ENCODE data around the gene ZBTB45.

Gene ZBTB45

GRCh38 chr19:58477871-58478270, 41.7 kb downstream of the ZBTB45 start:
- Mint-ChIP-seq H3K27ac (no peak overlapping the region), H3K36me3 (ENCODE audit: low read depth) (peaks cover 11% of the 10 kb centered on the region), H3K9me3 (no peaks in the 10 kb centered on the region), H3K27me3 (ENCODE audit: low read depth) (no peaks in the 10 kb centered on the region), H3K4me1 (peaks cover 6% of the 10 kb centered on the region), H3K4me3 (peak overlapping the region; percentile 60 to 67 (median 60))
- no peak for TF ChIP-seq CTCF (IDR thresholded peaks at IDR 0.05; ENCODE audit: unreplicated experiment in 3 of 3)

- Mint-ChIP-seq H3K36me3 (ENCODE audit: low read depth) (peaks cover 16% of the 10 kb centered on the region), H3K4me1 (peaks cover 6% of the 10 kb centered on the region), H3K4me3 (peak overlapping the region; percentile 91 to 96 (median 92)), H3K9me3 (no peaks in the 10 kb centered on the region), H3K27me3 (ENCODE audit: low read depth) (no peaks in the 10 kb centered on the region), H3K27ac (peak overlapping the region; percentile 84 to 97 (median 94))
- no peak for TF ChIP-seq CTCF (IDR thresholded peaks at IDR 0.05; ENCODE audit: unreplicated experiment in 3 of 3)
Measured at GRCh38 chr19:58477130-58477529, 42.5 kb downstream of the ZBTB45 start.

- peaks cover 6% of the 10 kb centered on the region for H3K4me1 Mint-ChIP-seq
- H3K36me3 Mint-ChIP-seq (ENCODE audit: low read depth) = peaks cover 17% of the 10 kb centered on the region
- H3K27ac Mint-ChIP-seq = peak overlapping the region; percentile 84 to 97 (median 94)
- H3K27me3 Mint-ChIP-seq (ENCODE audit: low read depth) = no peaks in the 10 kb centered on the region
- H3K9me3 Mint-ChIP-seq = no peaks in the 10 kb centered on the region
- no peak for TF ChIP-seq CTCF (IDR thresholded peaks at IDR 0.05; ENCODE audit: unreplicated experiment in 3 of 3)
- peak overlapping the region; percentile 91 to 96 (median 92) for H3K4me3 Mint-ChIP-seq
Measured at GRCh38 chr19:58476498-58477015, 43.1 kb downstream of the ZBTB45 start.

GRCh38 chr19:58475714-58476497, 43.7 kb downstream of the ZBTB45 start, which contains the start of gene ZNF446:
Gene ZNF446, plus strand, starts transcription at chr19:58476352. Its CDS starts 867 bp downstream, at chr19:58477219.
- Mint-ChIP-seq H3K4me3 (peak within 1 kb of the TSS; percentile 91 to 96 (median 92)), H3K36me3 (ENCODE audit: low read depth) (peaks cover 13% of the 10 kb centered on the region), H3K4me1 (peaks cover 6% of the 10 kb centered on the region), H3K27ac (peak within 1 kb of the TSS; percentile 89 to 97 (median 94)), H3K27me3 (ENCODE audit: low read depth) (no peaks in the 10 kb centered on the region), H3K9me3 (no peaks in the 10 kb centered on the region)
- TF ChIP-seq CTCF (IDR thresholded peaks at IDR 0.05; ENCODE audit: unreplicated experiment in 3 of 3) = no peak

GRCh38 chr19:58474997-58475713, 44.5 kb downstream of the ZBTB45 start:
- Mint-ChIP-seq H3K4me1 (peaks cover 6% of the 10 kb centered on the region), H3K27me3 (ENCODE audit: low read depth) (no peaks in the 10 kb centered on the region), H3K36me3 (ENCODE audit: low read depth) (peaks cover 15% of the 10 kb centered on the region), H3K4me3 (peak overlapping the region; percentile 91 to 96 (median 92)), H3K27ac (peak overlapping the region; percentile 89 to 97 (median 91)), H3K9me3 (no peaks in the 10 kb centered on the region)
- TF ChIP-seq CTCF (IDR thresholded peaks at IDR 0.05; ENCODE audit: unreplicated experiment in 3 of 3) = no peak

Measured in nephron (organoid).